ENCODE results near the gene CDKN1B.

DNA sequence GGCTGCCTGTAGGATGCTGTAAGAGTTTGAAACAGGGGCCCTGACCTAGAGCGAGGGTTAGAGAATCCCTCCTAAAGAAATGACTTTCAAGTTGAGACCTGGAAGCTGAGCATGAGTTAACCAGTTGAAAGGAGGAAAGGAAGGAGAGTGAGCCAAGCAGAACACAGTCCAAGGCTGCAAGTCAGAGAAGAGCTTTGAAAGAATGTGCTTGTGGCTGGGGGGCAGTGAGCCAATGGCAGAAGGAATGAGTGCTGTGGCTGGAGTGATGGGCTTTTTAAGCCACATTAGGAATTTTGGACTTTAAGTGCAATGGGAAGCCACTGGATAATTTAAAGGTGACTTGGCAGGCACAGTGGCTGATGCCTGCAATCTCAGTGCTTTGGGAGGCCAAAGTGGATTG, 18.1 kb downstream of the CDKN1B start:
- TF ChIP-seq MAFK (IDR thresholded peaks at IDR 0.05; ENCODE audit: low read depth, low read length) (no peak), MAZ (IDR thresholded peaks at IDR 0.05; ENCODE audit: borderline replicate concordance, low read depth, low read length) (no peak)
